Skeletal muscle satellite cell (primary cell): ENCODE results near the gene CCDC83.

Experiments used
- H3K27me3 ChIP-seq: 2 replicates; pipeline ENCODE4 v1.7.0; 2013; ENCODE audit warnings: low read length; ENCODE audit not compliant: control insufficient read depth, insufficient read depth
- H3K36me3 ChIP-seq: 2 replicates; pipeline ENCODE4 v1.7.0; 2013; ENCODE audit warnings: mild to moderate bottlenecking, control low read depth, low read length; ENCODE audit not compliant: insufficient read depth
- H3K4me1 ChIP-seq: 2 replicates; pipeline ENCODE4 v1.7.0; 2013; ENCODE audit warnings: low read length; ENCODE audit not compliant: control insufficient read depth, insufficient read depth
- H3K4me2 ChIP-seq: 2 replicates; pipeline ENCODE4 v1.7.0; 2013; ENCODE audit warnings: mild to moderate bottlenecking, low read length
- H3K4me3 ChIP-seq: 2 replicates; pipeline ENCODE4 v1.7.0; 2013; ENCODE audit warnings: low read length
- H3K9ac ChIP-seq: 2 replicates; pipeline ENCODE4 v1.7.0; 2013; ENCODE audit warnings: mild to moderate bottlenecking, low read depth, low read length, moderate library complexity
- H3K9me3 ChIP-seq: replicated peaks from 2 replicates; pipeline ENCODE4 v1.7.0; 2013; ENCODE audit warnings: mild to moderate bottlenecking, control low read depth, low read length

The CCDC83 gene

GRCh38 chr11:85889108-85889507, 33.9 kb downstream of the CCDC83 start:
- no peaks in the 10 kb centered on the region for H3K27me3 ChIP-seq
- H3K9me3 ChIP-seq, result no peaks in the 10 kb centered on the region
- H3K4me1 ChIP-seq, result peaks cover 12% of the 10 kb centered on the region
- H3K36me3 ChIP-seq, result no peaks in the 10 kb centered on the region
- no peak overlapping the region for H3K4me3 ChIP-seq
- H3K9ac ChIP-seq, result no peak overlapping the region
- H3K4me2 ChIP-seq, result no peak overlapping the region

- Histone ChIP-seq H3K27me3 (no peaks in the 10 kb centered on the region), H3K9ac (no peak overlapping the region), H3K9me3 (no peaks in the 10 kb centered on the region), H3K36me3 (no peaks in the 10 kb centered on the region), H3K4me2 (no peak overlapping the region), H3K4me1 (peaks cover 8% of the 10 kb centered on the region), H3K4me3 (no peak overlapping the region)
Measured at GRCh38 chr11:85889676-85890579, 34.7 kb downstream of the CCDC83 start.

GRCh38 chr11:85893395-85893794, 38.2 kb downstream of the CCDC83 start:
- Histone ChIP-seq H3K4me3 (no peak overlapping the region), H3K36me3 (no peaks in the 10 kb centered on the region), H3K4me2 (no peak overlapping the region), H3K4me1 (peaks cover 8% of the 10 kb centered on the region), H3K9ac (no peak overlapping the region), H3K27me3 (no peaks in the 10 kb centered on the region), H3K9me3 (no peaks in the 10 kb centered on the region)

- Histone ChIP-seq H3K9ac (no peak overlapping the region), H3K4me3 (no peak overlapping the region), H3K4me2 (no peak overlapping the region), H3K27me3 (no peaks in the 10 kb centered on the region), H3K9me3 (no peaks in the 10 kb centered on the region), H3K36me3 (no peaks in the 10 kb centered on the region), H3K4me1 (no peaks in the 10 kb centered on the region)
Measured at GRCh38 chr11:85896876-85897275, 41.7 kb downstream of the CCDC83 start.

GRCh38 chr11:85898456-85898855, 43.3 kb downstream of the CCDC83 start:
- Histone ChIP-seq H3K9ac (no peak overlapping the region), H3K4me1 (no peaks in the 10 kb centered on the region), H3K4me2 (no peak overlapping the region), H3K9me3 (no peaks in the 10 kb centered on the region), H3K27me3 (no peaks in the 10 kb centered on the region), H3K4me3 (no peak overlapping the region), H3K36me3 (no peaks in the 10 kb centered on the region)

GRCh38 chr11:85902353-85902752, 47.2 kb downstream of the CCDC83 start:
- H3K9ac ChIP-seq, result no peak overlapping the region
- H3K9me3 ChIP-seq, result no peaks in the 10 kb centered on the region

DNA sequence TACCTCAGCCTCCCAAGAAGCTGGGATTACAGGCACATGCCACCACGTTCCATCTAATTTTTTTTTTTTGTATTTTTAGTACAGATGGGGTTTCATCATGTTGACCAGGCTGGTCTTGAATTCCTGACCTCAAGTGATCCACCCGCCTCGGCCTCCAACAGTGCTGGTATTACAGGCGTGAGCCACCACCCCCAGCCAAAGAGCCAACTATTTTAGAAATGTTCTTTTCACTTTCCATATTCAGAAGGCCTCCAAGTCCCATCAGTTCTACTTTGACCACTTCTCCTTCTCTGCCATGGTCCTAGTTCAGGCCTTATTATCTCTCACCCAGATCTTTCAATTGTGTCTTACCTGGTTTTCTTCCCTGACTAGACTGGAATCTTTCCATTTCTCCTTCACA, 48.2 kb downstream of the CCDC83 start:
- Histone ChIP-seq H3K4me1 (no peaks in the 10 kb centered on the region), H3K9ac (no peak overlapping the region), H3K9me3 (no peaks in the 10 kb centered on the region), H3K4me3 (no peak overlapping the region), H3K36me3 (no peaks in the 10 kb centered on the region), H3K4me2 (no peak overlapping the region), H3K27me3 (no peaks in the 10 kb centered on the region)

More at GRCh38 chr11:85902353-85902752, 47.2 kb downstream of the CCDC83 start:
- Histone ChIP-seq H3K4me1 (no peaks in the 10 kb centered on the region), H3K36me3 (no peaks in the 10 kb centered on the region), H3K27me3 (no peaks in the 10 kb centered on the region), H3K4me3 (no peak overlapping the region), H3K4me2 (no peak overlapping the region)

DNA sequence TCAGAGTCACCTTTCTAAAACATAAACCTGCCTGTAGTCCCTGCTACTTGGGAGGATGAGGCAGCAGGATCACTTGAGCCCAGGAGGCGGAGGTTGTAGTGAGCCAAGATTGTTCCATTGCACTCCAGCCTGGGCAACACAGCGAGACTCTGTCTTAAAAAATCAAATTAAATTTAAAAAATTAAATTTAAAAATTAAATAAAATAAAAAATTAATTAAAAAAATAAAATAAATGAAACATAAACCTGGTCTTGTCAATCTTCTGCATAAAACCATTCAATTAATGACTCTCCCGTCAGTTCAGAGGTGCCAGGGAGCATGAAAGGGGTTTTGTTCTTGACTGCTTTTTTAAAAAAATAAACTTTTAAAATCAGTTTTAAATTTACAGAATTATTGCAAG, 48.6 kb downstream of the CCDC83 start:
- H3K4me2 ChIP-seq, result no peak overlapping the region
- H3K36me3 ChIP-seq, result no peaks in the 10 kb centered on the region
- no peaks in the 10 kb centered on the region for H3K9me3 ChIP-seq
- H3K4me1 ChIP-seq, result no peaks in the 10 kb centered on the region
- H3K27me3 ChIP-seq, result no peaks in the 10 kb centered on the region
- no peak overlapping the region for H3K4me3 ChIP-seq
- H3K9ac ChIP-seq, result no peak overlapping the region

DNA sequence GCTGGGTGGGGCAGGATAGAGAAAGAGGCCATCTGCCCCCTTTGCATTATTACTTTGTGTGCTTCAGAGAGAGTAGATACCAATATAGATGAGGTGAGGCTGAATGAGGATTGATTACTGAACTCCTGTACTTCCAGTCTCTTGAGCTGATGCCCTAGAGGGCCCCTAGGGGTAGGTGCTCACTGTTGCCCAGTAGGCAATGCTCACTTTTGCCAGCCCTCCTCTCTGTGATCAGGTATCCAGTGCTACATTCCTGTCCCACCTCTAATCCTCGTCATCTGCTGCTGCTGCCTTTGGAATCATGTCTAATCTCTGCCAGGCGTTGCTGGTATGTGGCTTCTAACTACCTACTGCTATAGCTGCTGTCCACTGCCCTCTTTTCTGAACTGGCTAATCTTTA, 57.2 kb downstream of the CCDC83 start:
- Histone ChIP-seq H3K27me3 (peaks cover 3% of the 10 kb centered on the region), H3K4me1 (no peaks in the 10 kb centered on the region), H3K9me3 (no peaks in the 10 kb centered on the region), H3K4me2 (no peak overlapping the region), H3K4me3 (no peak overlapping the region), H3K9ac (no peak overlapping the region), H3K36me3 (no peaks in the 10 kb centered on the region)

DNA sequence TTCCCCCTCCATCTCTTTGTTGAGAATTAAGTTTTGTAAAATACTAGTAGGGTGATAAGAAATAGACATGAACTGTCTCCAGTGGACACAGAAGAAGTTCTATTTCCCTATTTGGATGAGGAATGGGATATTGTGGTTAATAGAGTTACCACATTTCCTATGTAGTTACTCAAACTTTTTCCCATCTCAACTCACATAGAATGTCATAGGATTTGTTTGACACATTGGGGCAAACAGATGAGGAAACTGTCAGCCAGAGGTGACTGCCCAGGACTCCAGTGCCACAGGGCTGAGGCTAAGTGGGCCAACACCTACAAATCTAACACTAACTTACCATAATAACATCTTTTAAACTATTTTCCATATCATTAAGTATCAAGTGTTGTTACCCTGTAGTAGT, 58.3 kb downstream of the CCDC83 start:
- Histone ChIP-seq H3K27me3 (peaks cover 6% of the 10 kb centered on the region), H3K4me2 (no peak overlapping the region), H3K4me3 (no peak overlapping the region), H3K9me3 (no peaks in the 10 kb centered on the region), H3K9ac (no peak overlapping the region), H3K4me1 (no peaks in the 10 kb centered on the region), H3K36me3 (no peaks in the 10 kb centered on the region)

- Histone ChIP-seq H3K4me2 (no peak overlapping the region), H3K36me3 (no peaks in the 10 kb centered on the region), H3K9me3 (no peaks in the 10 kb centered on the region), H3K9ac (no peak overlapping the region), H3K4me3 (no peak overlapping the region), H3K27me3 (peaks cover 6% of the 10 kb centered on the region), H3K4me1 (no peaks in the 10 kb centered on the region)
Measured at GRCh38 chr11:85914425-85914824, 59.2 kb downstream of the CCDC83 start.
